HUES48 (cell line): ENCODE measurements around the gene IQCB1.
"Not testable (repeated sequence)": the region's sequence is repeated elsewhere in the genome, so short reads cannot be mapped to it uniquely, and the experiment has no call there.

ENCODE experiments used
- H3K27ac ChIP-seq: one replicate; pipeline ENCODE4 v1.7.0; 2013; ENCODE audit warnings: low read depth, low read length, inconsistent platforms
- H3K27me3 ChIP-seq: 2 replicates; pipeline ENCODE4 v1.6.1; 2013; ENCODE audit warnings: mild to moderate bottlenecking, low read length; ENCODE audit not compliant: control insufficient read depth, insufficient read depth
- H3K36me3 ChIP-seq: 2 replicates; pipeline ENCODE4 v1.6.1; 2013; ENCODE audit warnings: low read length; ENCODE audit not compliant: control insufficient read depth, insufficient read depth
- H3K4me1 ChIP-seq: 2 replicates; pipeline ENCODE4 v1.6.1; 2013; ENCODE audit warnings: mild to moderate bottlenecking, low read length; ENCODE audit not compliant: control insufficient read depth, insufficient read depth
- H3K4me3 ChIP-seq: 2 replicates; pipeline ENCODE4 v1.5.1; 2013; ENCODE audit warnings: mild to moderate bottlenecking, low read depth, low read length
- H3K9ac ChIP-seq: 2 replicates; pipeline ENCODE4 v1.6.1; 2013; ENCODE audit warnings: mild to moderate bottlenecking, low read depth, low read length, moderate library complexity
- H3K9me3 ChIP-seq: 2 replicates; pipeline ENCODE4 v1.6.1; 2013; ENCODE audit warnings: low read length; ENCODE audit not compliant: control insufficient read depth, insufficient read depth

Gene IQCB1

GRCh38 chr3:121748680-121749275 lies 86.1 kb downstream of the IQCB1 start:
- H3K36me3 ChIP-seq = no peaks in the 10 kb centered on the region
- H3K27me3 ChIP-seq = peaks cover 3% of the 10 kb centered on the region; the same call in 1 of the 2 replicates
- peak overlapping the region; percentile 96 for H3K27ac ChIP-seq
- H3K4me1 ChIP-seq = peaks cover 15% of the 10 kb centered on the region
- peak overlapping the region; percentile 93 for H3K4me3 ChIP-seq
- no peaks in the 10 kb centered on the region for H3K9me3 ChIP-seq
- peak overlapping the region; percentile 91 for H3K9ac ChIP-seq

GRCh38 chr3:121747976-121748375 lies 86.9 kb downstream of the IQCB1 start:
- Histone ChIP-seq H3K36me3 (no peaks in the 10 kb centered on the region), H3K9me3 (no peaks in the 10 kb centered on the region), H3K27me3 (peaks cover 3% of the 10 kb centered on the region; the same call in 1 of the 2 replicates), H3K4me1 (peaks cover 15% of the 10 kb centered on the region), H3K4me3 (peak overlapping the region; percentile 93), H3K9ac (no peak overlapping the region), H3K27ac (no peak overlapping the region)

DNA sequence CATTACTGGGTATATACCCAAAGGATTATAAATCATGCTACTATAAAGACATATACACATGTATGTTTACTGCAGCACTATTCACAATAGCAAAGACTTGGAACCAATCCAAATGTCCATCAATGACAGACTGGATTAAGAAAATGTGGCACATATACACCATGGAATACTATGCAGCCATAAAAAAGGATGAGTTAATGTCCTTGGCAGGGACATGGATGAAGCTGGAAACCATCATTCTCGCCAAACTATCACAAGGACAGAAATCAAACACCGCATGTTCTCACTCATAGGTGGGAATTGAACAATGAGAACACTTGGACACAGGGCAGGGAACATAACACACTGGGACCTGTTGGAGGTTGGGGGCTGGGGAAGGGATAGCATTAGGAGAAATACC lies 91.8 kb downstream of the IQCB1 start:
- not testable (repeated sequence) for H3K9me3 ChIP-seq, H3K36me3 ChIP-seq, H3K27me3 ChIP-seq, H3K4me1 ChIP-seq, H3K27ac ChIP-seq, H3K4me3 ChIP-seq, H3K9ac ChIP-seq

DNA sequence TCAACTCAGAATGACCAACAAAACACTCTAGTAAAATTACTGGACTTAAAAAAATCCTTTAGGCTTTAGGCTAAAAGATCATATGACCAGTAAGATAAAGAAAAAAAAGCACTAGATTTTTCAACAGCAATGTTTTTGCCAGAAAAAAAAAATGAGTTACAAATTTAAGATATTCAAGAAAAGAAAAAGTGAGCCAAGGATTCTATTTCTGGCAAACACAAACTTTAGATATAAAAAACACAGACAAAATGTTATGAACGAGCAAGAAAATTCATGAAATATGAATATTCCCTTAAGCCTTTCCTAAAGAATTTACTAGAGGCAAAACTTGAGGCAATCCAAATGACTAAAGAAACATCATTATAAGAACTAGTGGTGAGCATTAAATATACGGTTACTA lies 94.0 kb downstream of the IQCB1 start:
- Histone ChIP-seq H3K4me1 (no peaks in the 10 kb centered on the region), H3K9me3 (no peaks in the 10 kb centered on the region), H3K36me3 (no peaks in the 10 kb centered on the region), H3K4me3 (no peak overlapping the region), H3K27me3 (no peaks in the 10 kb centered on the region), H3K27ac (no peak overlapping the region), H3K9ac (no peak overlapping the region)

GRCh38 chr3:121739902-121740301 lies 95.0 kb downstream of the IQCB1 start:
- Histone ChIP-seq H3K4me3 (no peak overlapping the region), H3K36me3 (no peaks in the 10 kb centered on the region), H3K27ac (no peak overlapping the region), H3K9me3 (no peaks in the 10 kb centered on the region), H3K9ac (no peak overlapping the region), H3K27me3 (no peaks in the 10 kb centered on the region), H3K4me1 (no peaks in the 10 kb centered on the region)

DNA sequence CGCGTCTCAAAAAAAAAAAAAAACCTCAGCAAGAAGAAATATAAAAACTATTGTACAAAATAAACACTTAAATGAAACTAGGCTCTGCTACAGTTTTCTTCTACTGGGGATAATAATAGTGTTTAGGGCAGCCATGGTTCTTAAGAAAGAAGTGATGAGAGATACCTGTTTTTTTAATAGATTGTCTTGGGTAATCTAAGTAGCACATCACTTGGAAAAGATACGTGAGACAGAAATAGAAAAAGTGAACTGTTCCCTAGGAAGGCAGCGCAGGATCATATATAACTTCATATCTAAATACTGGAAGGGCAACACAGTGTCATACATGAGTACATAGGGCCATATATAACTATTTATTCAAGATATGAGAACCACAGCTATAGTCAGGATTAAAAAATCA lies 97.2 kb downstream of the IQCB1 start:
- no peak overlapping the region for H3K4me3 ChIP-seq
- H3K27ac ChIP-seq = no peak overlapping the region
- H3K27me3 ChIP-seq = no peaks in the 10 kb centered on the region
- no peaks in the 10 kb centered on the region for H3K36me3 ChIP-seq
- H3K4me1 ChIP-seq = peaks cover 9% of the 10 kb centered on the region
- no peak overlapping the region for H3K9ac ChIP-seq
- H3K9me3 ChIP-seq = no peaks in the 10 kb centered on the region

GRCh38 chr3:121736112-121736511 lies 98.7 kb downstream of the IQCB1 start:
- Histone ChIP-seq H3K9me3 (no peaks in the 10 kb centered on the region), H3K4me3 (no peak overlapping the region), H3K9ac (no peak overlapping the region), H3K4me1 (peaks cover 12% of the 10 kb centered on the region), H3K27me3 (no peaks in the 10 kb centered on the region), H3K36me3 (no peaks in the 10 kb centered on the region), H3K27ac (no peak overlapping the region)

GRCh38 chr3:121735047-121735696 lies 99.7 kb downstream of the IQCB1 start:
- Histone ChIP-seq H3K27ac (no peak overlapping the region), H3K9me3 (no peaks in the 10 kb centered on the region), H3K4me1 (peaks cover 16% of the 10 kb centered on the region)

GRCh38 chr3:121730940-121731687 lies 103.7 kb downstream of the IQCB1 start:
- peaks cover 34% of the 10 kb centered on the region for H3K36me3 ChIP-seq
- H3K4me3 ChIP-seq = no peak overlapping the region
- peak overlapping the region; percentile 32; the same call in 1 of the 2 replicates for H3K9ac ChIP-seq
- H3K9me3 ChIP-seq = no peaks in the 10 kb centered on the region
- H3K27me3 ChIP-seq = no peaks in the 10 kb centered on the region
- no peak overlapping the region for H3K27ac ChIP-seq
- H3K4me1 ChIP-seq = peaks cover 16% of the 10 kb centered on the region

More at GRCh38 chr3:121735047-121735696, 99.7 kb downstream of the IQCB1 start:
- H3K36me3 ChIP-seq = no peaks in the 10 kb centered on the region
- H3K9ac ChIP-seq = no peak overlapping the region
- no peaks in the 10 kb centered on the region for H3K27me3 ChIP-seq
- H3K4me3 ChIP-seq = no peak overlapping the region

DNA sequence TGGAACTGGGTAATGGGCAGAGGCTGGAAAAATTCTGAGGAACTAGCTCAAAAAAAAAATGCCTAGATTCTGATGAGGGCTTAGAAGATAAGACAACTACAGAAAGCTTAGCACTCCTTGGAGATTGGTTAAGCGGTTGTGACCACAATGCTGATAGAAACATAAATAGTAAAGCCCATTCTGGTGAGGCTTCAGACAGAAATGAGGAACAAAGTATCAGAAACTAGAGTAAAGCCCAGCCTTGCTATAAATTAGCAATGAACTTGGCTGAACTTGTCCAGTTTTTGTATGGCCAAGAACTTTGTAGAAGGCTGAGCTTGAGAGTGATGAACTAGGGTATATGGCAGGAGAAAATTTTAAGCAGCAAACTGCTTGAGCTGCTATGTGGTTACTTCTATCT lies 110.7 kb downstream of the IQCB1 start:
- Histone ChIP-seq H3K4me3 (no peak overlapping the region), H3K36me3 (peaks cover 93% of the 10 kb centered on the region), H3K9ac (no peak overlapping the region), H3K27ac (no peak overlapping the region), H3K9me3 (no peaks in the 10 kb centered on the region), H3K27me3 (no peaks in the 10 kb centered on the region), H3K4me1 (no peaks in the 10 kb centered on the region)

DNA sequence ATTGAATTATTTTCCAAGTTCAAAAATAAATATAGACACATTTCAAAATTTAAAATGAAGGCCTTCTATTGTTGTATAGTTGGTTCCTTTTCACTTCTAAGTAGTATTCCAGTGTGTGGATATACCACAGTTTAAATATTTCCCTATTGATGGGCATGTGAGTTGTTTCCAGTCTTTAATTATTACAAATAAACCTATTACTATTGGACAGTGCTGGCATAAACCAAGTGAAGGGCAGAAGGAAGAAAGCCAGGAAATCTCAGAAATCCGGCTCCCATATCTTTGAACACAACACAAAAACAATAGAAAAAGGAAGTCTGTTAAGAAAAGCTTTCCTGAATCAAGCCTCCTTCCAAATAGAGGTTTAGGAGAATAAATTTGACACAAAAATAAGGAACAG lies 111.4 kb downstream of the IQCB1 start:
- Histone ChIP-seq H3K27me3 (no peaks in the 10 kb centered on the region), H3K9ac (no peak overlapping the region), H3K9me3 (no peaks in the 10 kb centered on the region), H3K4me1 (no peaks in the 10 kb centered on the region), H3K4me3 (no peak overlapping the region), H3K36me3 (peaks cover 93% of the 10 kb centered on the region), H3K27ac (no peak overlapping the region)
